ENCODE data around the gene TMEM115.
A peak's percentile ranks its signal among the peaks of the same experiment; 100 is the strongest.

The TMEM115 gene, protein sequence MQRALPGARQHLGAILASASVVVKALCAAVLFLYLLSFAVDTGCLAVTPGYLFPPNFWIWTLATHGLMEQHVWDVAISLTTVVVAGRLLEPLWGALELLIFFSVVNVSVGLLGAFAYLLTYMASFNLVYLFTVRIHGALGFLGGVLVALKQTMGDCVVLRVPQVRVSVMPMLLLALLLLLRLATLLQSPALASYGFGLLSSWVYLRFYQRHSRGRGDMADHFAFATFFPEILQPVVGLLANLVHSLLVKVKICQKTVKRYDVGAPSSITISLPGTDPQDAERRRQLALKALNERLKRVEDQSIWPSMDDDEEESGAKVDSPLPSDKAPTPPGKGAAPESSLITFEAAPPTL

DNA sequence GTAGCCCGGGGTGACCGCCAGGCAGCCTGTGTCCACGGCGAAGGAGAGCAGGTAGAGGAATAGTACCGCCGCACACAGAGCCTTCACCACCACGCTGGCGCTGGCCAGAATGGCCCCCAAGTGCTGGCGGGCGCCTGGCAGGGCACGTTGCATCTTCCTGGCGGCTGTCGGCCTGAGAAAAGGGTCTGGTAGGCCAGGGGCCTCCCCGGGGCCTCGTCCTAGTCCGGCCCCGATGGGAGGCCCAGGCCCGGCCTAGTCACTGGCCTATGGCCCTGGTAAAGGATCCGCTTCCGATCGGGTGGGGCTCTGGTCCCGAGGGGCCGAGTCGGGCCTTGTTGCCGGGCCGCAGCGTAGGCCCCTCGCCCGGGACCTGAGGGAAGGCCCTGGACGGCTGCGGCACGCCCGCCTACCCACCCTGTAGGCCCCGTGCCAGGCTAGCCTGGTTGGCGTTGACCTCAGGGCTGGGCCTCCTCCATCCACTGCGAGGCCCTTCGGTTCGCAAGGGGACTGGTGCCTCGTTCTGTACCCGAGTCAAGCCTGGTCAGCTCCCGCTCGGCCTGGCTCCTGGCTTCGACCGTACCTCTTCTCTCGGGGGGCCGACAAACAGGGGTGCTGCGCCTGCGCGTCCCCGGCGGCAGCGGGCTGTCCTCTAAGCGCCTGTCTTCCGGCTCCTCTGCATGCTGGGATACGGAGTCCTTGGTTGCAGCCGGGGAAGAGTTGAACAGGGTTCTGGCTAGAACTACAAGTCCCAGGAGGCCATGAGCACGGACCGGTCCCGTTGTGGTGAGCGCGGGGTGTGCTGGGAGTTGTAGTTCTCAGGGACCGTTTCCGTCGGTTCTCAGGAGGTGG, at the start of gene TMEM115:
TSS of gene TMEM115 (minus strand) at position 611 of the 849 bp plus-strand sequence. CDS start at position 153, 458 bp downstream.
- peak; percentile 96 for DNase-seq (ENCODE audit: low read depth)
- TF ChIP-seq, protein P1, sequence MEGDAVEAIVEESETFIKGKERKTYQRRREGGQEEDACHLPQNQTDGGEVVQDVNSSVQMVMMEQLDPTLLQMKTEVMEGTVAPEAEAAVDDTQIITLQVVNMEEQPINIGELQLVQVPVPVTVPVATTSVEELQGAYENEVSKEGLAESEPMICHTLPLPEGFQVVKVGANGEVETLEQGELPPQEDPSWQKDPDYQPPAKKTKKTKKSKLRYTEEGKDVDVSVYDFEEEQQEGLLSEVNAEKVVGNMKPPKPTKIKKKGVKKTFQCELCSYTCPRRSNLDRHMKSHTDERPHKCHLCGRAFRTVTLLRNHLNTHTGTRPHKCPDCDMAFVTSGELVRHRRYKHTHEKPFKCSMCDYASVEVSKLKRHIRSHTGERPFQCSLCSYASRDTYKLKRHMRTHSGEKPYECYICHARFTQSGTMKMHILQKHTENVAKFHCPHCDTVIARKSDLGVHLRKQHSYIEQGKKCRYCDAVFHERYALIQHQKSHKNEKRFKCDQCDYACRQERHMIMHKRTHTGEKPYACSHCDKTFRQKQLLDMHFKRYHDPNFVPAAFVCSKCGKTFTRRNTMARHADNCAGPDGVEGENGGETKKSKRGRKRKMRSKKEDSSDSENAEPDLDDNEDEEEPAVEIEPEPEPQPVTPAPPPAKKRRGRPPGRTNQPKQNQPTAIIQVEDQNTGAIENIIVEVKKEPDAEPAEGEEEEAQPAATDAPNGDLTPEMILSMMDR (IDR thresholded peaks at IDR 0.05; ENCODE audit: control insufficient read depth, insufficient read depth, low read depth, low read length, missing control alignments): no peak
- H3K4me3 ChIP-seq (ENCODE audit: control insufficient read depth, low read depth, low read length): peak within 1 kb of the TSS; percentile 64

DNA sequence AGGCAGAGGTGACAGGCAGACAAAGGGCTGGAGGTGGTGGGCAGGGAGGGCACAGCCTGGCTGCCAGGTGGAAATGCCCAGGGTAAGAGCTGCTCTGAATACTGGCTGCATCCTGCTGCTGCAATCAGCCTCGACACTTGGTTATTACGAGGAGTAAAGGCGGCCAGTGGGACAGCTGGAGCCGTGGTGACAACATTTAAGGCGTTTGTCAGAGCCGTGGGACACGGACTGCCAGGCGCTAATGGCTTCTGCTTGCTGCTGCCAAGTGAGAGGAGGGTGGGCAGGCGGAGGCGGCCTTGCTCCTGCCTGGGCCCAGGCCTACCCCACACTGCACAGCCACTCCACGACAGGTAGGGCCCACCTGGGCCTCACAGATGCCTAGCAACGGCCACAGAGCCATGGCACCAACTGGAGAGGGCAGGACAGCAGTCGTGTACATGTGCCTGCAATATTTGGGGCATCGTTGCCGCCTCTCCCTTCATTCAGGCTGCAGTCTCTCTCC, 49.2 kb upstream of the TMEM115 start:
- no peak for DNase-seq (ENCODE audit: low read depth)
- H3K4me3 ChIP-seq (ENCODE audit: control insufficient read depth, low read depth, low read length): no peak overlapping the region
- TF ChIP-seq, protein P1 (IDR thresholded peaks at IDR 0.05; ENCODE audit: control insufficient read depth, insufficient read depth, low read depth, low read length, missing control alignments): no peak

DNA sequence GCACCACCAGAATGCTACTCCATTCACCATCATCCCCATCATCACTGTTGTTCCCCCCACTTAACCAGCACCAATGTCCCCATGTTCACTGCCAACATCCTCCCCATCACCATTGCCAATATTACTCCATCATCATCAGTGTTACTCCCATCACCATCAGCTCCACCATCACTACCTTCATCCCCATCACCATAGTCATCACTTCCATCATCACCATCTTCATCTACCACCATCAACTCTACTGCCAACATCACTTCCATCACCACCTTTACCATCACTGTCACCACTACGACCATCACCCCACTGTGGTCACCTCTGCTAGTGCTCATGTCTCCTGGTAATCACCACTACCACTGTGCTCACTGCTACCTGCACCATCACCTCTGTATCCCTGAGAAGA, 47.2 kb upstream of the TMEM115 start:
- TF ChIP-seq, protein P1 (IDR thresholded peaks at IDR 0.05; ENCODE audit: control insufficient read depth, insufficient read depth, low read depth, low read length, missing control alignments): no peak
- H3K4me3 ChIP-seq (ENCODE audit: control insufficient read depth, low read depth, low read length): no peak overlapping the region
- no peak for DNase-seq (ENCODE audit: low read depth)

DNA sequence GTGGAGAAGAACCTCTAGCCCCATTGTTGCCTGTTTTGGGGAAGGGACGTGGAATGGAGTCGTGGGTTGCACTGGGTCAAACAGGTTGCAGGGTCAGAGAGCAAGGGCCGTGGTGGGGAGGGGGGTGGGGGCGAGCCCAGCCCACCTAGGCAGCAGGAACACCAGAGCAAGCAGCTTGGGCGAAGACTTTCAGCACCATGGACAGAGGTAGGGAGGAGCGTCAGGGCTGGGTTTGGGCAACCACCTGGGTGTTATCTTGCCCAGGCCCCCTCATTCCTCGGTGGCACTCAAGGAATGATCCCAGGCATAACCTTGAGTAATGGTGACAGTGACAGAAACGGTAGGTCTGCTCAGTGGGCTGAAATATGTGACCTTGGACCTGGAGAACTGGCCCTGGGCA, 45.9 kb upstream of the TMEM115 start:
- TF ChIP-seq, protein P1 (IDR thresholded peaks at IDR 0.05; ENCODE audit: control insufficient read depth, insufficient read depth, low read depth, low read length, missing control alignments): no peak
- no peak for DNase-seq (ENCODE audit: low read depth)
- no peak overlapping the region for H3K4me3 ChIP-seq (ENCODE audit: control insufficient read depth, low read depth, low read length)

DNA sequence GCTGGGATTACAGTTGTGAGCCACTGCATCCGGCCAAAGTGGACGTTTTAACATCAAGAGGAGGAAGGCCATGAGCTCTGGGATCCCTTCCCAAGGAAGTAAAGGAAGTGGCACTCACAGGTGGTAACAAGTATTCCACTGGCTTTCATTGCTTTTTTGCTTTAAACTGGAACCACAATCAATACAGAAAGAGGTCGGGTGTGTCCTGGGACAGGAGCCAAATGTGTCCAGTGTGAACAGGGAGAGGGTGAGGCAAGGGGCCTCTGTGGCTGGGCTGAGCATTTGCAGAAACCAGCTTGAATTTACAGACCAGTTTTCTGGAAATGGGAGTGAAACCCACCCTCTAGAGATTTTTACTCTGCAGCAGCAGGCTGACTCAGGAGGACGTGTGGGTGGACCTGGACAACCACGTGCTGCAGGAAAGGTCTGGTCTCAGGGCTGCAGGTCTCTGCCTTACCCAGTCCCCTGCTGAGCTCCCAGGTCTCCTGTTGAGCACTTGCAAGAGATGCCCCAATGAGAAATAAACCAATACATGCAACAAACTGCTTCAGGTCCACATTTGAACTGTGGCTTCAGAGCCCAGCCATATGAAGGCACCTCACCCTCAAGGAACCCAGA, 42.8 kb upstream of the TMEM115 start:
- H3K4me3 ChIP-seq (ENCODE audit: control insufficient read depth, low read depth, low read length): no peak overlapping the region
- TF ChIP-seq, protein P1 (IDR thresholded peaks at IDR 0.05; ENCODE audit: control insufficient read depth, insufficient read depth, low read depth, low read length, missing control alignments): no peak
- DNase-seq (ENCODE audit: low read depth): no peak

DNA sequence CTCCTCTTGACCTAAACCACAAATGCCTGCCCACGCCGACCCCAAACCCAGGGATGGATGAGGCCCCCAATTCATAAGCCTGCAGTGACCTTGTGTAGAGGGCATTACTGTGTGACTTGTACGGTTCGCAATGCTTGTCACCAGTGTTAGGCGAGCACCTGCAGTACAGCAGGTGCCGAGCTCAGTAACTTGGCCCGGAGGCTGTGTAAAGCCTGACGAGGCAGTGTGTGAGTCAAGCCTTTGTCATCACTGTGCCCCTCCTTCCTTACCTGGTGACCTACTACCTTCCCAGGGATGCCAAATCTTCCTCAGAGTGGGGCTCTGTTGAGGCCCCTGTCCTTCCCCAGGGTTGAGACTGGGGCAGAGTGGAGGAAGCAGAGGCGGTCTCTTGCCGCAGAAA, 37.2 kb upstream of the TMEM115 start:
- TF ChIP-seq, protein P1 (IDR thresholded peaks at IDR 0.05; ENCODE audit: control insufficient read depth, insufficient read depth, low read depth, low read length, missing control alignments): no peak
- H3K4me3 ChIP-seq (ENCODE audit: control insufficient read depth, low read depth, low read length): no peak overlapping the region
- no peak for DNase-seq (ENCODE audit: low read depth)
